ENCODE measurements around the gene TBC1D32. TPM values are rescaled to one million over a fixed set of nuclear protein-coding genes. Genes with fewer than 3 reads are reported as not detected.
"Not testable (repeated sequence)": the region's sequence is repeated elsewhere in the genome, so short reads cannot be mapped to it uniquely, and the experiment has no call there.

TBC1D32 gene
- total RNA-seq, 2 experiments from 2014 or later: 4.6 to 6.7 TPM

DNA sequence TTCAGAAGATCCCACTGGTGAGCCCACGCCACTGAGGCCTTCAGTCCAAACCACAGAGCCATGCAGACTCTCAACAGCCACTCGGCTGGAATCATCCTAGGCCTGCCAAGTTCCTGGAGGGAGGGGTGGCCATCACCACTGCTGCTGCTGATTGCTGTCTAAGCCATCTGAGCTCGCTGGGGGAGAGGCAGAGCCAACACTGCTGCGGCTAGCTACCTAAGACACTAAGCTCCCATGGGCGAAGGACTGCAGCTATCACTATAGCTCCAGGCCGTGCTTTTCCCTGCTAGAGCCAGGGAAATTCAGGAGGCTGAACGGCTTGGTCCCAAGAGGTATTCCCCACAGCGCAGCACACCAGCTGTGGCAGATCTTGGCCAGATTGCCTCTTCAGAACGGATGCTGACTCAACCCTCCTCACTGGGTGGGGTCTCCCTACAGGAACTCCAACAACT is 73.6 kb downstream of the TBC1D32 start:
- Mint-ChIP-seq H3K9me3 (peaks cover 25% of the 10 kb centered on the region), H3K4me3 (no peak overlapping the region), H3K36me3 (peaks cover 53% of the 10 kb centered on the region), H3K4me1 (ENCODE audit: low read depth) (no peaks in the 10 kb centered on the region), H3K27ac (no peak overlapping the region), H3K27me3 (no peaks in the 10 kb centered on the region)
- intact Hi-C loops (cut with micrococcal nuclease): no loop called here
- POLR2A ChIA-PET: no interaction called here
- CTCF ChIA-PET: no interaction called here
- no peak for DNase-seq

DNA sequence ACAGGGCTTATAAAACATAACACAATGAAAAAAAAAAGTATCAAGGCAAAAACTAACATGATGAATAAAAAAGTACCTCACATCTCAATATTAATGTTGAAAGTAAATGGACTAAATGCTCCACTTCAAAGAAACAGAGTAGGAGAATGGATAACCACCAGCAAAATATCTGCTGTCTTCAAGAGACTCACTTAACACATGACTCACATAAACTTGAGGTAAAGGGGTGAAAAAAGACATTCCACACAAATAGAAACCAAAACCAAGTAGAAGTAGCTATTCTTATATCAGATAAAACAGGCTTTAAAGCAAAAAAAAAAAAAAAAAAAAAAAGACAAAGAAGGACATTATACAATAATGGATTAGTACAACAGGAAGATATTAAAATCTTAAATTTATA is 86.9 kb downstream of the TBC1D32 start:
- intact Hi-C loops (cut with micrococcal nuclease): no loop called here

DNA sequence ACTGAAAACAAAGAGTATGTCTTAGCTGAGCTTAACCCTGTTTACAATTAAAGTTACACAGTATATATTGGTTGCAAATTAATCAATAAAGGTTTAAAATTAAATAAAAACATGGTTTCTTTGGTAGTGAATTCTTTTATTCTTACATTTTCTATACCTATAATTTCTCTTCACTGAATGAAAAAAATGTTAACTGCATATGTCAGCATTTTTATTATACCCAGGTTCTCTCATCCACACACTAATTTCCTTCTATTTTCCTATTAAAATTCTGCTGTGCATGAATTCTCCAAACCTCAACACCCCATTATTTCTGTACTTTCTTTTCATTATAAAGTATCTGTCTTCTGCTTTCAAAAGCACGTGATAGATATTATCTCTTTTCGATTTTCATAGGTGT is 91.9 kb downstream of the TBC1D32 start:
- H3K36me3 Mint-ChIP-seq: peaks cover 50% of the 10 kb centered on the region
- H3K9me3 Mint-ChIP-seq: peaks cover 13% of the 10 kb centered on the region
- CTCF ChIA-PET: no interaction called here
- H3K4me3 Mint-ChIP-seq: no peak overlapping the region
- no peaks in the 10 kb centered on the region for H3K27me3 Mint-ChIP-seq
- POLR2A ChIA-PET: no interaction called here
- intact Hi-C loops (cut with micrococcal nuclease): no loop called here
- no peak overlapping the region for H3K27ac Mint-ChIP-seq
- H3K4me1 Mint-ChIP-seq (ENCODE audit: low read depth): peaks cover 2% of the 10 kb centered on the region
- DNase-seq: no peak

More for the DNA sequence above, 86.9 kb downstream of the TBC1D32 start:
- DNase-seq: no peak
- Mint-ChIP-seq H3K36me3 (peaks cover 78% of the 10 kb centered on the region), H3K4me1 (ENCODE audit: low read depth) (peaks cover 2% of the 10 kb centered on the region), H3K9me3 (peaks cover 55% of the 10 kb centered on the region), H3K4me3 (no peak overlapping the region), H3K27me3 (no peaks in the 10 kb centered on the region), H3K27ac (no peak overlapping the region)
- ChIA-PET POLR2A (no interaction called here), CTCF (no interaction called here)

DNA sequence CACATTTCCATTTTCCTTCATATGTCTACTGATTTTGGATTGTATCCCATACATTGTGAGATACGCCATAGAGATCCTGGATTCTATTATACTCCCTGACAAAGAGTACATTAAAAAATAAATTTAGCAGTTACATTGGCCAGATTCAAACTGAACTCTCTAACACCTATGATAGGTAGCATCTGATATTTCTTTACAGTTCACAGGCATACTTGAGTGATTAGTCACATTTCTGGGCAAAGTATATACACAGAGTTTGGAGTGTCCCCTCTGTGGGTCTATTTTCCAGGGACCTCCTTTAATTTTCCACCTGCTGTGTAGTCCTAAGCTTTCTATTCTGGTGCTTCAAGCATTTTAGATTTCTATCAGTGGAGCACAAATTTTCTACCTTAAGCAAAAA is 96.4 kb downstream of the TBC1D32 start:
- ChIA-PET CTCF (no interaction called here), POLR2A (no interaction called here)
- no peak overlapping the region for H3K4me3 Mint-ChIP-seq

DNA sequence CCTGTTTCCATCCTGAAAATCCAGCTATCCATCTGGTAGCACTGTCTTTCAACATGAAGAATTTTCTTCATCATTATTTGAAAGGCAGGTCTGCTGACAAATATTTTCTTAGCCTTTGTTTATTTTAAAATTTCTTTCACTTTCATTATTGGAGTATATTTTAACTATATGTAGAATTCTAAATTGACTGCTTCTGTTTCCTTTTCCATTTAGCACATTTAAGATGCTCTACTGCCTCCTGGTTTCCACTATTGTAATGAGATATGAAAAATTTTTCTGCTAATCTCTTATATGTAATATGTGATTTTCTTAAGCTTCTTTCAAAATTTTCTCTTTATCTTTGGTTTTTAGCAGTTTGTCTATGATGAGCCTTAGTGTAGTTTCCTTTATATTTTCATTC is 97.3 kb downstream of the TBC1D32 start:
- Mint-ChIP-seq H3K36me3 (peaks cover 30% of the 10 kb centered on the region), H3K27me3 (no peaks in the 10 kb centered on the region), H3K9me3 (peaks cover 4% of the 10 kb centered on the region), H3K4me1 (ENCODE audit: low read depth) (no peaks in the 10 kb centered on the region), H3K27ac (no peak overlapping the region), H3K4me3 (no peak overlapping the region)
- intact Hi-C loops (cut with micrococcal nuclease): no loop called here
- CTCF ChIA-PET: interaction anchor here (0.9 kb wide), 1 partner anchor 181 kb away, joined by 3 read pairs; no protein-coding TSS in a partner anchor
- DNase-seq: no peak
- POLR2A ChIA-PET: no interaction called here

More for the DNA sequence above, 96.4 kb downstream of the TBC1D32 start:
- H3K9me3 Mint-ChIP-seq: peaks cover 4% of the 10 kb centered on the region
- no peak overlapping the region for H3K27ac Mint-ChIP-seq
- H3K4me1 Mint-ChIP-seq (ENCODE audit: low read depth): no peaks in the 10 kb centered on the region
- DNase-seq: no peak
- intact Hi-C loops (cut with micrococcal nuclease): no loop called here
- no peaks in the 10 kb centered on the region for H3K27me3 Mint-ChIP-seq
- H3K36me3 Mint-ChIP-seq: peaks cover 33% of the 10 kb centered on the region

DNA sequence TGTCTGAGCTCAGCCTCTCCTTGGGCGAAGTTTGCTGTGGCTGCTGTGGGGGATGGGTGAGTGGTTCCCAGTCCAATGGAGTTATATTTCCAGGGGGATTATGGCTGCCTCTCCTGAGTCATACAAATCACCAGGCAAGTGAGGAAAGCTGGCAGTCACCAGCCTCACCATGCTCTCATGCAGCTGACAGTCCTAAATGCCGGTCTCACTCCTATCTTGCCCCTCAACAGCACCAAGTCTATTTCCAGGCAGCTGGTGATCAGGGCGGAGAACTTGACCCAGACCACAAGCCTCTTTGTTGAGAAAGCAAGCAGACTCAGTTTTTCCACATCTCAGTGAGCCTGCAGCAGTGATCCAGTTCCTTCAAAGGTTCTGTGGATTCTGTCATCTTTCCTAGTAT is 98.9 kb downstream of the TBC1D32 start:
- CTCF ChIA-PET: no interaction called here
- H3K9me3 Mint-ChIP-seq: peaks cover 8% of the 10 kb centered on the region
- intact Hi-C loops (cut with micrococcal nuclease): no loop called here
- H3K4me3 Mint-ChIP-seq: no peak overlapping the region
- no peaks in the 10 kb centered on the region for H3K4me1 Mint-ChIP-seq (ENCODE audit: low read depth)
- no peak for DNase-seq
- peaks cover 25% of the 10 kb centered on the region for H3K36me3 Mint-ChIP-seq
- no peak overlapping the region for H3K27ac Mint-ChIP-seq
- POLR2A ChIA-PET: no interaction called here
- H3K27me3 Mint-ChIP-seq: no peaks in the 10 kb centered on the region

DNA sequence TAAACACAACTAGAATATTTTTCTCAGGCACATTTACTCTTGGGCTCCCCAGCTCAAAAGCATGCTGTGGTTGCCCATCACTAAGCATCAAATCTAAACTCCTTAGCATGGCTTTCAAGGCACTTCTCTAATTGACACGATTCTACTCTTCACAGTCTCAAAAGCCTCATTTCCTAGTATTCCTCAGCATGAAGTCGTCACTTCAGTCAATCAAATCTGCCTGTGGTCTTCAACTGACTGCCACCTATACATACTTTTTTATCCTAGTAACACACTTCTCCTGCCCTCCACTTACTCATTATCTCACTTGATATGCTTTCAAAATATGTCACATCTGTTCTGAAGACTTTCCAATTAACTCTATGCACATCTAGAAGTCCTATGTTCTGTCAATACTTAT is 110.3 kb downstream of the TBC1D32 start:
- POLR2A ChIA-PET: no interaction called here
- no peak overlapping the region for H3K4me3 Mint-ChIP-seq

DNA sequence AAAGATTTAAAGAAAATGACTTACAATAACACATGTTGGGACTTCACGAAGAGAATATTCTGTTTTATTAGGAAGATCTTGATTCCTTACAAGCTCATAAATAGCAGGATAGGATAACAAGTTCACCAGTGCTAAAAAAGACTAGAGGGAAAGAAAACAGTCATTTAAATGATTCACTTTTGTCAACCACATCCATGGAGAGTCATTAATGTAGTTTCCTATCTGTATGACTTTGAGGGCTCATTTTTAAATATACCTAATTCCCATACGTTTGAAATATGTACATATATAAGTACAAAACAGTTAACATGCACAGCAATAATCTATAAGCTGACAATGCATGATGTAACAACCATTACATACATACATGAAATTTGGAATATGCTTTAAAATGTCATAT is 111.1 kb downstream of the TBC1D32 start:
- ChIA-PET POLR2A (no interaction called here), CTCF (no interaction called here)
- peaks cover 33% of the 10 kb centered on the region for H3K36me3 Mint-ChIP-seq
- no peak for DNase-seq
- intact Hi-C loops (cut with micrococcal nuclease): no loop called here
- H3K27ac Mint-ChIP-seq: no peak overlapping the region
- peaks cover 8% of the 10 kb centered on the region for H3K9me3 Mint-ChIP-seq
- no peaks in the 10 kb centered on the region for H3K27me3 Mint-ChIP-seq
- no peak overlapping the region for H3K4me3 Mint-ChIP-seq
- peaks cover 4% of the 10 kb centered on the region for H3K4me1 Mint-ChIP-seq (ENCODE audit: low read depth)

More for the DNA sequence above, 110.3 kb downstream of the TBC1D32 start:
- DNase-seq: no peak
- Mint-ChIP-seq H3K27me3 (no peaks in the 10 kb centered on the region), H3K36me3 (peaks cover 29% of the 10 kb centered on the region), H3K27ac (no peak overlapping the region), H3K4me1 (ENCODE audit: low read depth) (peaks cover 4% of the 10 kb centered on the region), H3K9me3 (peaks cover 5% of the 10 kb centered on the region)
- CTCF ChIA-PET: no interaction called here
- intact Hi-C loops (cut with micrococcal nuclease): no loop called here

DNA sequence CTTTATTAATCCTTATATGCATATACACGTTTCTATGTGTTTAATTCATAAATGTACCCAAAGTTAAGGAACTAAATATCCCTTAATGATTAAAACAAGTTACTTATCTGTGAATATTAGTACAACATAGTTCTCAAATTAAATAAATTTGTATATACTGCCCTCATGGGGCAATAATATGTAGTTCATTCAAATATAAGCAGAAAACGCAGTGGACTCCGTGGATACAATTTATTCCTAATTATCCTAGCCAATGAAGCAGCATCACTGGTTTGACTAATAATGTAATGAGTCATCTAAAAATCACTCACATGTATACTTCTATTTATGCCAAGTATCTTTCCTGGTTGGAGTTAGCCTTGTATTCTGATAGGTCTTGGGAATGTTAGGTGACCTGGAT is 111.6 kb downstream of the TBC1D32 start:
- Mint-ChIP-seq H3K27ac (no peak overlapping the region), H3K9me3 (peaks cover 8% of the 10 kb centered on the region), H3K4me3 (no peak overlapping the region), H3K4me1 (ENCODE audit: low read depth) (peaks cover 4% of the 10 kb centered on the region), H3K27me3 (no peaks in the 10 kb centered on the region), H3K36me3 (peaks cover 39% of the 10 kb centered on the region)
- intact Hi-C loops (cut with micrococcal nuclease): no loop called here
- DNase-seq: no peak
- POLR2A ChIA-PET: no interaction called here
- CTCF ChIA-PET: no interaction called here

DNA sequence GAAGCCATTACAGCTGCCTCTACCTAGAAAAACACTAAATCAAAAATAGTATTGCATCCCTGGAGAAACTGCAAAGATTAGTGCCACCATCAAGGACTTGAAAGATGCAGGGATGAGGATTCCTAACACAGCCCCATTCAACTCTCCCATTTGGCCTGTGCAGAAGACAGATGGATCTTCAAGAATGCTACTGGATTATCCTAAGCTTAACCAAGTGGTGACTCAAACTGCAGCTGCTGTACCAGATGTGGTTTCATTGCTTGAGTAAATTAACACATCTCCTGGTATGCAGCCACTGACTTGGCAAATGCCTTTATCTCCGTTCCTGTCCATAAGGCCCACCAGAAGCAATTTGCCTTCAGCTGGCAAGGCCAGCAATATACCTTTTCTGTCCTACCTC is 117.4 kb downstream of the TBC1D32 start:
- H3K4me1 Mint-ChIP-seq (ENCODE audit: low read depth): no peaks in the 10 kb centered on the region
- DNase-seq: no peak
- POLR2A ChIA-PET: no interaction called here
- no peaks in the 10 kb centered on the region for H3K27me3 Mint-ChIP-seq
- peaks cover 80% of the 10 kb centered on the region for H3K36me3 Mint-ChIP-seq
- CTCF ChIA-PET: no interaction called here
- H3K4me3 Mint-ChIP-seq: no peak overlapping the region
- intact Hi-C loops (cut with micrococcal nuclease): no loop called here
- H3K27ac Mint-ChIP-seq: no peak overlapping the region
- peaks cover 34% of the 10 kb centered on the region for H3K9me3 Mint-ChIP-seq

DNA sequence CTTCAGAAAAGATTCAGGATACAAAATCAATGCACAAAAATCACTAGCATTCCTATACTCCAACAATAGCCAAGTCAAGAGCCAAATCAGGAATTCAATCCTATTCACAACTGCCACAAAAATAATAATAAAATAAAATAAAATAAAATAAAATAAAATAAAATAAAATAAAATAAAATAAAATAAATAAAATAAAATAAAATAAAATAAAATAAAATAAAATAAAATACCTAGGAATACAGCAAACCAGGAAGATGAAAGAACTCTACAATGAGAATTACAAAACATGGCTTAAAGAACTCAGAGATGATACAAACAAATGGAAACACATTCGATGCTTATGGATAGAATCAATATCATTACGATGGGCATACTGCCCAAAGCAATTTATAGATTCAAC is 120.9 kb downstream of the TBC1D32 start:
- POLR2A ChIA-PET; H3K27ac Mint-ChIP-seq; H3K4me1 Mint-ChIP-seq (ENCODE audit: low read depth); intact Hi-C loops (cut with micrococcal nuclease); DNase-seq; CTCF ChIA-PET; H3K27me3 Mint-ChIP-seq; H3K4me3 Mint-ChIP-seq: not testable (repeated sequence)
- Mint-ChIP-seq H3K36me3 (peaks cover 61% of the 10 kb centered on the region), H3K9me3 (peaks cover 26% of the 10 kb centered on the region)

DNA sequence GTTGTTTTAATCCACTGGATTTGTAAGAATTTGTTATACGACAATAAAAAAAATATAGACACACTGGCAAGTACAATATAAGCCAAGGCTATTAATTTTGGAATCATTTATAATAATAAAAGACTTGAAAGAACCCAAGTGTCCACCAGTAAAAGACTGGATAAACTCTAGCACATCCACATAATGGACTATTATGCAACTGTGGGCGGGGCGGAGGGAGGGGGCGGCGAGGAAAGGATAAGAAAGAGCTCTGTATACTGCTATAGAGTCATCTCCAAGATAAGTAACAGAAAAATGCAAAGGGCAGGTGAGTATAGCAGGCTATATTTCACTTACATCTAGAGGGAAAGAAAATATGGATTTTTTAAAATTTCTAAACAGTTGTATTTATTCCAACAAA is 123.3 kb downstream of the TBC1D32 start:
- intact Hi-C loops (cut with micrococcal nuclease): no loop called here
- no peaks in the 10 kb centered on the region for H3K4me1 Mint-ChIP-seq (ENCODE audit: low read depth)
- H3K36me3 Mint-ChIP-seq: peaks cover 43% of the 10 kb centered on the region
- no peaks in the 10 kb centered on the region for H3K27me3 Mint-ChIP-seq
- H3K4me3 Mint-ChIP-seq: no peak overlapping the region
- H3K27ac Mint-ChIP-seq: no peak overlapping the region
- CTCF ChIA-PET: no interaction called here
- no peak for DNase-seq
- peaks cover 20% of the 10 kb centered on the region for H3K9me3 Mint-ChIP-seq
- POLR2A ChIA-PET: no interaction called here

DNA sequence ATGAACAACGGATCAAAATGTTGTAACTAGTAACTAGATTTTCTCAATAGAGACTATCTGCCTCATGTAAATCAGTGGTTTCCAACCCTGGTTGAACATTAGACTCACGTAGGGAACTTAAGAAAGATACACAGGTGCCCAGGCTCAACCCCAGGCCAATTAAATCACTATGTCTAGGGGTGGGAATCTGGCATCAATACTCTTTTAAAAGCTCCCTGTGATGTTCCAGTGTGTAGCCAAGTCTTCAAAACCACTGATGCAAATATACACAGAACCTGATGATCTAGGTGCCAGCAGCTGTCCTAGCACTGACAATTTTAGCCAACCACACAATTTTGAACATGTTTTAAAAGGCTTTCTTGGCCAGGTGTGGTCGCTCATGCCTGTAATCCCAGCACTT is 128.7 kb downstream of the TBC1D32 start:
- Mint-ChIP-seq H3K9me3 (no peaks in the 10 kb centered on the region), H3K4me1 (ENCODE audit: low read depth) (no peaks in the 10 kb centered on the region), H3K27ac (no peak overlapping the region), H3K36me3 (peaks cover 19% of the 10 kb centered on the region), H3K27me3 (no peaks in the 10 kb centered on the region), H3K4me3 (no peak overlapping the region)
- POLR2A ChIA-PET: no interaction called here
- CTCF ChIA-PET: no interaction called here
- intact Hi-C loops (cut with micrococcal nuclease): no loop called here
- DNase-seq: no peak

DNA sequence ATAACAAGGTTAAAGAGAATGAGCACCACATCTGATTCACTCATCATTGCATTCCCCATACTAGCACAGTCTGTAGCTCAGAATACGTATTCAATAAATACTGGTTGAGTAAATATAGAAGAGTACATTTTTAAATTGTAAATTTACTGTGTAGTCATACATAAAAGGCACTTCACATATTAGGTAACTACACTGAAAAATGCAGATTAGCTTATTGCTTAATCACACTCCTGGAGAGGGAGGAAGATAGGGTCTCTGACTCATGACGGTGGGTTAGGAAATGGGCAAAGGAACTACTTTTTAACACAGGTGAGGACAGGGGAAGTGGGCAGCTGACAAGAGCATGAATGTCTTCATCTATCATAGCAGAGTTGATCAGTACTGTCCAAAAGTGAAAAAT is 133.2 kb downstream of the TBC1D32 start:
- intact Hi-C loops (cut with micrococcal nuclease): no loop called here
- CTCF ChIA-PET: no interaction called here
- no peak for DNase-seq

More for the DNA sequence above, 133.2 kb downstream of the TBC1D32 start:
- Mint-ChIP-seq H3K27ac (no peak overlapping the region), H3K27me3 (no peaks in the 10 kb centered on the region), H3K9me3 (no peaks in the 10 kb centered on the region), H3K4me1 (ENCODE audit: low read depth) (no peaks in the 10 kb centered on the region), H3K36me3 (peaks cover 17% of the 10 kb centered on the region), H3K4me3 (no peak overlapping the region)
- POLR2A ChIA-PET: no interaction called here
